DOHH2 (cell line): ENCODE data around the gene CHCHD3.

Source experiments
- H3F3A ChIP-seq: fragments of 200-600 bp; sonication (generic), shearing (Covaris generic); 2 replicates; pipeline ENCODE4 v1.6.0; 2016; ENCODE audit warnings: antibody characterized with exemption, mild to moderate bottlenecking; ENCODE audit not compliant: control insufficient read depth, insufficient read depth
- H3K27ac ChIP-seq: fragments of 200-600 bp; sonication (generic); 2 replicates; pipeline ENCODE4 v1.5.1; 2014; ENCODE audit warnings: low read depth, mild to moderate bottlenecking, low read length, moderate library complexity
- H3K27me3 ChIP-seq: fragments of 200-600 bp; sonication (generic); 2 replicates; pipeline ENCODE4 v1.6.1; 2014; ENCODE audit warnings: mild to moderate bottlenecking, low read length, mixed read lengths; ENCODE audit not compliant: control insufficient read depth
- H3K36me3 ChIP-seq: fragments of 200-600 bp; sonication (generic); 2 replicates; pipeline ENCODE4 v1.6.1; 2014; ENCODE audit warnings: mild to moderate bottlenecking, low read length, moderate library complexity, mixed read lengths; ENCODE audit not compliant: control insufficient read depth
- H3K4me1 ChIP-seq: fragments of 200-600 bp; sonication (generic); 2 replicates; pipeline ENCODE4 v1.6.1; 2014; ENCODE audit warnings: mild to moderate bottlenecking, low read length, mixed read lengths; ENCODE audit not compliant: control insufficient read depth
- H3K4me2 ChIP-seq: fragments of 200-600 bp; sonication (generic); 2 replicates; pipeline ENCODE4 v1.6.0; 2014; ENCODE audit warnings: mild to moderate bottlenecking, low read length, moderate library complexity
- H3K4me3 ChIP-seq: fragments of 200-600 bp; sonication (generic); 2 replicates; pipeline ENCODE4 v1.5.1; 2014; ENCODE audit warnings: mild to moderate bottlenecking, low read length, mixed read lengths
- H3K79me2 ChIP-seq: fragments of 200-600 bp; sonication (generic); 2 replicates; pipeline ENCODE4 v1.6.1; 2014; ENCODE audit warnings: mild to moderate bottlenecking, low read length, mixed read lengths; ENCODE audit not compliant: control insufficient read depth
- H3K9me2 ChIP-seq: fragments of 200-600 bp; sonication (generic); replicated peaks from 2 replicates; pipeline ENCODE4 v1.6.1; 2014; ENCODE audit warnings: mild to moderate bottlenecking, low read length, mixed read lengths; ENCODE audit not compliant: control insufficient read depth
- H3K9me3 ChIP-seq: fragments of 200-600 bp; sonication (generic); 2 replicates; pipeline ENCODE4 v1.6.1; 2014; ENCODE audit warnings: antibody characterized with exemption, low read length, mixed read lengths; ENCODE audit not compliant: control insufficient read depth, insufficient read depth
- H4K20me1 ChIP-seq: fragments of 200-600 bp; sonication (generic); 2 replicates; pipeline ENCODE4 v1.6.0; 2014; ENCODE audit warnings: low read depth, mild to moderate bottlenecking, antibody characterized with exemption, low read length, moderate library complexity; ENCODE audit not compliant: control insufficient read depth, insufficient read depth
- CTCF ChIP-seq: fragments of 200-600 bp; sonication (generic); IDR thresholded peaks from one replicate; pipeline ENCODE4 v1.5.1; 2014; ENCODE audit warnings: antibody characterized with exemption, mild to moderate bottlenecking, low read depth, low read length; ENCODE audit not compliant: poor library complexity, severe bottlenecking
- EZH2phosphoT487 ChIP-seq: fragments of 200-600 bp; sonication (generic); IDR thresholded peaks from 2 replicates; pipeline ENCODE4 v1.6.1; 2017; ENCODE audit warnings: borderline replicate concordance, mild to moderate bottlenecking, antibody characterized with exemption, low read length, moderate library complexity, mixed read lengths

The CHCHD3 gene

GRCh38 chr7:132770055-132770454 is 311.8 kb downstream of the CHCHD3 start:
- no peak for TF ChIP-seq CTCF
- TF ChIP-seq EZH2phosphoT487: no peak
- Histone ChIP-seq H3K4me3 (no peak overlapping the region), H3F3A (no peaks in the 10 kb centered on the region), H3K9me3 (peaks cover 13% of the 10 kb centered on the region; the same call in 1 of the 2 replicates), H3K4me1 (no peaks in the 10 kb centered on the region), H3K36me3 (no peaks in the 10 kb centered on the region), H4K20me1 (no peaks in the 10 kb centered on the region), H3K79me2 (no peaks in the 10 kb centered on the region), H3K27ac (no peak overlapping the region), H3K4me2 (no peak overlapping the region), H3K9me2 (no peaks in the 10 kb centered on the region), H3K27me3 (no peaks in the 10 kb centered on the region)

DNA sequence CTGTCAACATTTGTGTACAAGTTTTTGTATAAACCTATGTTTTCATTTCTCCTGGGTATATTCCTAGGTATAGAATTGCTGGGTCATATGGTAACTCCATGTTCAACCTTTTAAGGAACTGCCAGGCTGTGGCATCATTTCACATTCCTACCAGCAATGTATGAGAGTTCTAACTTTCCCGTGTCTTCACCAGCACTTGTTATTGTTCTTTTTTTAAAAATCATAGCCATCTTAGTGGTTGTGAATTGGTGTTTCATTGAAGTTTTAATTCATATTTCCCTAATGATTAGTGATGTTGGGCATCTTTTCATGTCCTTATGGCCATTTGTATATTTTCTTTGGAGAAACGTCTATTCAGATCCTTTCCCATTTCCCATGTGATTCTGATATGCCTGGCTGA is 312.6 kb downstream of the CHCHD3 start:
- no peak for TF ChIP-seq CTCF
- no peak for TF ChIP-seq EZH2phosphoT487
- Histone ChIP-seq H4K20me1 (no peaks in the 10 kb centered on the region), H3K9me3 (peaks cover 13% of the 10 kb centered on the region; the same call in 1 of the 2 replicates), H3K27ac (no peak overlapping the region), H3K4me3 (no peak overlapping the region), H3K27me3 (no peaks in the 10 kb centered on the region), H3F3A (no peaks in the 10 kb centered on the region), H3K9me2 (no peaks in the 10 kb centered on the region), H3K4me1 (no peaks in the 10 kb centered on the region), H3K79me2 (no peaks in the 10 kb centered on the region), H3K4me2 (no peak overlapping the region), H3K36me3 (no peaks in the 10 kb centered on the region)

DNA sequence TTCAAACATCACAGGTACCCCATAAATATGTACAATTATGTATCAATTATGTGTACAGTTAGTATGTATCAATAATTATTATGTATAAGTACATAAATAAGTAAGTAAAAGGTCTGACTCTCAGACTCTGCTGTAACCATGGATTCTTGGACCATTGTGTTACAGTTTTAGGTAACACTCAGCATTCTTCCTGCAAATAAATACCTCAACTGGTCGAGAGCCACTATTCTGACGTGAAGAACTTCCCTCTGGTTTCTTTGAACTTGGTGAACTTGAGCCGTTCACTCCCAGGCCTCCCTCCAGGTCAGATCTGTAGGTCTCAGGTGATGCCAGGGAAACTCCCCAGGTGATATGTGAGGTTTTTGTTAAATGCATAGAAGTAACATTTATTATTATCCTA is 313.8 kb downstream of the CHCHD3 start:
- no peaks in the 10 kb centered on the region for H3K4me1 ChIP-seq
- no peak overlapping the region for H3K4me3 ChIP-seq
- peaks cover 13% of the 10 kb centered on the region; the same call in 1 of the 2 replicates for H3K9me3 ChIP-seq
- H4K20me1 ChIP-seq: no peaks in the 10 kb centered on the region
- no peak for TF ChIP-seq EZH2phosphoT487
- H3K27ac ChIP-seq: no peak overlapping the region
- no peak overlapping the region for H3K4me2 ChIP-seq
- no peaks in the 10 kb centered on the region for H3K9me2 ChIP-seq
- no peaks in the 10 kb centered on the region for H3K27me3 ChIP-seq
- H3K79me2 ChIP-seq: no peaks in the 10 kb centered on the region
- no peaks in the 10 kb centered on the region for H3F3A ChIP-seq
- no peaks in the 10 kb centered on the region for H3K36me3 ChIP-seq

- TF ChIP-seq EZH2phosphoT487 (no peak), CTCF (no peak)
- no peaks in the 10 kb centered on the region for H4K20me1 ChIP-seq
- no peaks in the 10 kb centered on the region for H3K4me1 ChIP-seq
- H3K27me3 ChIP-seq: no peaks in the 10 kb centered on the region
- no peaks in the 10 kb centered on the region for H3K36me3 ChIP-seq
- no peak overlapping the region for H3K27ac ChIP-seq
- H3K79me2 ChIP-seq: no peaks in the 10 kb centered on the region
- H3K9me3 ChIP-seq: peaks cover 13% of the 10 kb centered on the region; the same call in 1 of the 2 replicates
- no peak overlapping the region for H3K4me3 ChIP-seq
- no peaks in the 10 kb centered on the region for H3F3A ChIP-seq
- H3K4me2 ChIP-seq: no peak overlapping the region
- H3K9me2 ChIP-seq: no peaks in the 10 kb centered on the region
Measured at GRCh38 chr7:132767378-132767777, 314.5 kb downstream of the CHCHD3 start.
